GM18873 (cell line): Measurements from ENCODE around the gene ZFPL1.

ENCODE experiments used
- ATAC-seq: cut with Tn5 transposase; IDR thresholded peaks from one replicate; pipeline ENCODE4 v1.9.1; 2021; ENCODE audit warnings: mild to moderate bottlenecking, moderate library complexity, moderate number of reproducible peaks; ENCODE audit not compliant: unreplicated experiment, low FRiP score

ZFPL1 gene

GRCh38 chr11:65083834-65084597 is at the start of gene ZFPL1, which contains the start of gene CDCA5:
ZFPL1 (plus strand) TSS chr11:65084222; CDS start chr11:65084699, 477 bp downstream.
CDCA5 (minus strand) TSS chr11:65084040; CDS start chr11:65083978, 62 bp downstream.
- peak; percentile 57 for ATAC-seq

- ATAC-seq = no peak
These were observed 49.6 kb upstream of the ZFPL1 start for GRCh38 chr11:65034423-65034822.

GRCh38 chr11:65035579-65035978 is 48.4 kb upstream of the ZFPL1 start:
- no peak for ATAC-seq

- ATAC-seq = no peak
These were observed 47.1 kb upstream of the ZFPL1 start for GRCh38 chr11:65036931-65037330.

- ATAC-seq = no peak
These were observed 43.5 kb upstream of the ZFPL1 start for GRCh38 chr11:65040520-65040846.

- ATAC-seq = peak; percentile 83
These were observed 43.0 kb upstream of the ZFPL1 start, which contains the start of gene SAC3D1 for GRCh38 chr11:65040847-65041622. SAC3D1 (plus strand) TSS chr11:65041210; CDS start chr11:65041293, 83 bp downstream.

GRCh38 chr11:65042891-65043290 is 41.1 kb upstream of the ZFPL1 start:
- ATAC-seq = no peak

GRCh38 chr11:65043881-65044501 is 40.0 kb upstream of the ZFPL1 start:
- ATAC-seq = no peak

- ATAC-seq = no peak
These were observed 39.0 kb upstream of the ZFPL1 start for GRCh38 chr11:65045061-65045460.

GRCh38 chr11:65045728-65046127 is 38.3 kb upstream of the ZFPL1 start:
- no peak for ATAC-seq

- ATAC-seq = no peak
These were observed 36.2 kb upstream of the ZFPL1 start for GRCh38 chr11:65047581-65048422.

- no peak for ATAC-seq
These were observed 32.6 kb upstream of the ZFPL1 start for GRCh38 chr11:65051398-65051858.

- ATAC-seq = no peak
These were observed 30.1 kb upstream of the ZFPL1 start for GRCh38 chr11:65053827-65054508.

GRCh38 chr11:65055538-65055937 is 28.5 kb upstream of the ZFPL1 start:
- ATAC-seq = no peak

- ATAC-seq = no peak
These were observed 27.0 kb upstream of the ZFPL1 start for GRCh38 chr11:65056999-65057398.

GRCh38 chr11:65057526-65057925 is 26.5 kb upstream of the ZFPL1 start:
- no peak for ATAC-seq

GRCh38 chr11:65058012-65058411 is 26.0 kb upstream of the ZFPL1 start:
- no peak for ATAC-seq

GRCh38 chr11:65058419-65059054 is 25.5 kb upstream of the ZFPL1 start, which contains the start of gene NAALADL1:
NAALADL1 (minus strand) TSS chr11:65058553; CDS start chr11:65058521, 32 bp downstream.
- no peak for ATAC-seq

- ATAC-seq = no peak
These were observed 24.5 kb upstream of the ZFPL1 start for GRCh38 chr11:65059523-65059922.
